SIG-M5 (cell line): ENCODE results near the gene ACOXL.
"Not testable (repeated sequence)": the region's sequence is repeated elsewhere in the genome, so short reads cannot be mapped to it uniquely, and the experiment has no call there.

ENCODE experiments used
- DNase-seq: peaks from one replicate; lab custom pipeline; 2025; lab: John Stamatoyannopoulos, UW

Gene ACOXL

DNA sequence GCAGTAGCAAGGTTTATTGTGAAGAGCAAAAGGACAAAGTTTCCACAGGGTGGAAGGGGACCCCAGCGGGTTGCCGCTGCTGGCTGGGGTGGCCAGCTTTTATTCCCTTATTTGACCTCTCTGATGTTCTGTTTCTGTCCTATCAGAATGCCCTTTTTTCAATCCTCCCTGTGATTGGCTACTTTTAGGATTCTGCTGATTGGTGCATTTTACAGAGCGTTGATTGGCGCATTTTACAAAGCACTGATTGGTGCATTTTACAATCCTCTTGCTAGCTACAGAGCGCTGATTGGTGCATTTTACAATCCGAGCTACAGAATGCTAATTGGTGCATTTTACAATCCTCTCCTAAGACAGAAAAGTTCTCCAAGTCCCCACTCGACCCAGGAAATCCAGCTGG lies 123.5 kb downstream of the ACOXL start:
- not testable (repeated sequence) for DNase-seq

DNA sequence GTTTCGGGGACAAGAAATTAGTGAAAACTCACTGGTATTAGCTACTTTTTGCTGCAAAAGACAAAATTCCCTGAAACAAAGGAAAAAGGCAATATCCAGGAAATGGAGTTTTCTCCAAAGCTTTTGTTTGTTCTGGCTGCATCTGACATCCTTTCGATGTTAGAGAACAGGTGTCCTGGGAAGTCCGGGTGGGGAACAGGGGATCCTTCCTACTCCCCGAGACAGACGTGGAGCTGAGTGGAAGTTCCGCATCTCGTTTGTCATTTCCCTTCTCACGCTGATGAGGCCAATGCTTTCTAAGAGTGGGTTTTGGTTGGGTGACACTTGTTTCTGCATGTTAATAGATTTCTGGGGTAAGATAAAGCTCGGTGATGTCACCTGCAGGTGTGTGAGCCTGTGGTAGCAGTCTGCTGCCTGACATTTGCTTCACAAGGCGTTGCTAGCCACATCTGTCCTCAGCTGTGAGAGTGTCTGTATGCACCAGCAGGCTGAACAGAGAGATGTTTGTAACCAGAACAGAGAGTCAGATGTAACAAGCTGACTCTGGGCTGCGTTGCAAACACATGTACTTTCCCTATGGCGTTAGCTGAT lies 125.9 kb downstream of the ACOXL start:
- DNase-seq, result no peak

DNA sequence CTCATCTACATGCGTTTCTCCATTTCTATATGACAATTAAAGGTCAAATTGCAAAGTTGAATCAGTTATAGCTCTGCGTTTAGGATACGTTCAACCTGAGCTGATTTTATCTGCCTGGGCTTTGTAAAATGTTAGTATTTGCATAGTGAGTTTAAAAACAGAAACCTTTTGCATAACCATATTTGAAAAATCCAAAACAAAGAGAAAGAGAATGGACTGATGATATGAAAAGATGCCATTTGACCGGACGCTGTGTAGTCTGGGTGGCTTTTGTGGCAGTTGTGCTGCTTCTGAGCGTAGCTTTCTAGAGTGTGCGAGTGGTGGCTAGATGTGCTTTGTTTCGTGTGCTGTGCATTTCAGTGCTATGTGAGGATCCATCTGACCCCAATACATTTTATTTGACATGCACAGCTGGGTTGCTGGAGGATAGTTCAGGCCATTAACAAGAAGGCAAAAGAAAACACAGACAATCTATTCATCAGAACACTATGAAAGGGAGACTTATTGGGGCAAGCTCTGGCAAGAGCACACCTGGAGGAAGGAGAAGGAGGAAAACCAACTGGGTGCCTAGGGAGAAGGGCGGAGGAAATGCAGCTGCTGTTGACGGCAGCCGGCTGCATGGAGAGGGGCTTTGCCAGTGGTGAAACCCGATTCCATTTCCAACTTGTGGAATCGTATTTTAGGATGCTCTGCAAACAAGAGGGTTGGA lies 126.8 kb downstream of the ACOXL start:
- no peak for DNase-seq

DNA sequence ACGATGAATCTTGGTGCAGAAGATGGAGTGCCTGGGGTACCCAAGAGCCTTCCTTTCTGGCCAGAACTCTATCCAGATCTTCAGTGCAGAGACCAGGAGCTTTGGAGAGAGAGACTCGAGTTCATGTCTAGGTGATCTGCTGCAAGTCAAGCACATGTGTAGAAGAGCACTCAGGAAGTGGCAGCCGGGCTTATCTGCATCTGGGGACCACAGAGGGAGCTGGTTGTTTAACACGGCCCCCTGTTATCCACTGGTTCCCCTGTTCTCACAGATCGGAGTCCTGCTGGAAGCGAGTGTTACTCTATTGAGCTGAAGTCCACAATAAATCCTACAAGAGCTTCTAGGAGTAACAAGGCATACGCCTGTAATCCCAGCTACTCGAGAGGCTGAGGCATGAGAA lies 128.3 kb downstream of the ACOXL start:
- DNase-seq, result no peak

DNA sequence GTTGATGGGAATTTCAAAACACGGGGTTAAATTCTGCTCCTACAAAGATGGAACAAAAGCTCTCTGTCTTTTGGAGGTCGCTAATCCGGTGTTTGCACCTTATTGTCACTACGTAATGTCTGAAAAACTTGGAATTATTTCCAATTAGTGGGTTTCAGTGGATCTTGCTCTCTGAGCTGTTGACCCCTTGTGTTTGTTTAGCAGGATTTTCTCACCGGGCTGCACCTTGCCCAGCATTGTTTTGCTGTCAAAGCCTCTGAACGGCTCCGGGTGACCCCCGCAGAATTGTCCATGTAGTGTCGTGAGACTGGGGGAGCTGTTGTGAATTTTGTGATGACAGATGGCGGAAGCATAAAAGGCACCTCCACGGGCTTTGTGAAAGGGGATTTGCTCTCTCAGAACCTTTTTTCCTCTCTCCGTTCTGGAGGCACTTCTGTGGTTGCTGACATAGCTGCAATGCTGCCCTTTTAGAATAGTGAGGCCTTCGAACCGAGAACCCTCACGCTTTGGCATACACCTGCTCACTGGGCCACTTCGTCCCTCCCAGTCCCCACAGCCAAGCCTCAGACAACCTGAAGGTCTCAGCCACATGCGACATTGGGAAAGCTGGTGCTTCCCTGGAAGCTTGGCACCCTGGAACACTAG lies 129.4 kb downstream of the ACOXL start:
- DNase-seq, result no peak

DNA sequence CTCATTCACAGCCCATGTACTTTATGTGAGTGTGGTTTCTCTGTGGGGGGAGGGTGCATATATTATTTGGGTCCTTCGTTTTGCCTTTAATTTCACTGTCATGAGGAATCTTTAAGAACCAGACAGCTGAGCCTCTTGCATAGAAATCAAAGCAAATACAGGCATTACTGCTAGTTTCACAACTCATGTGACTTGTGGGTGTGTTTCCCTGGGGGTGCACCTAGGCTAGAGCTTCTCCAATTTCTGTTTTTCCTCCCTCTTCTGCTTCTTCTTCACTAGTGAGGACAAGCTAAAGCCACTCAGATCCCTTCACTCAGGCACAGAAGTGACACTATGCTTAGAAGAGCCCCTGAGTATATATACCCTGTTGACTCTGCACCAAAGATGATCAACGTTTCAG lies 131.4 kb downstream of the ACOXL start:
- no peak for DNase-seq

DNA sequence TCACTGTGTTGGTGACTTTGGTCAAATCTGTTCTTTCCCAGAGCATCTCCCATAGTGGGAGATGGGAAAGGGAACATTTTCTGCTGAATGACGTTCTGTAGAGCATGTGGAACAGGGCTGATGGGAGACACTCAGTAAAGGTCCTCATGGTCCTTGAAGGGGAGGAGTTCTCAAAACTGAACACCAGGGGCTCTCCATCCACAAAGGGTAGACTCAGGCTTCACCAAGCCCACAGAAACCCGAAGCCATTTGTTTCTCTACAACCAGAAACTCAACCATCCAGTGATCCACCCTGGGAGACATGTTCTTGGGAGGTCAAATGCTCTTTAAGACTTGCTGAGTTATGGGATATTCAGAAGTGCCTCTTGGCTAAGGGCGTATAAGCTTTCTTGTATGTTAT lies 131.8 kb downstream of the ACOXL start:
- no peak for DNase-seq

DNA sequence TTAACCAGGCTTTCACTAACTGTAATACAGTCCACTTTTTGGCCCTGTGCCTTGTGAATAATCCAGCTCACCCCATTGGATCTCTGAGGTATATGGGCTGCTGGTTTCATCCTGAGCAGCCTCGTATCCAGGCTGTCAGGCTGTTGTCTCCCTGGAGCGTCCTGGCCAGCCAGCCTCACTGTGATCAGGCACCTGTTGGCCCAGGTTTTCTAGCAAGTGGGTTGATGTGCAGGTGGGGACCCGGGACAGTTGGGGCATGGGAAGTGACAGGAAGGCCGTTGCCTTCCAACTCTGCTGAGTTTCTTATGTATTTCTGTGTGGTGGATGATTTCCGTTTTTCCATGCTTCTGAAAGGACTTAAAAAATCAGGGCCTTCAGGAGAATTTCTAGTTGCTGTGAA lies 132.4 kb downstream of the ACOXL start:
- DNase-seq, result no peak

DNA sequence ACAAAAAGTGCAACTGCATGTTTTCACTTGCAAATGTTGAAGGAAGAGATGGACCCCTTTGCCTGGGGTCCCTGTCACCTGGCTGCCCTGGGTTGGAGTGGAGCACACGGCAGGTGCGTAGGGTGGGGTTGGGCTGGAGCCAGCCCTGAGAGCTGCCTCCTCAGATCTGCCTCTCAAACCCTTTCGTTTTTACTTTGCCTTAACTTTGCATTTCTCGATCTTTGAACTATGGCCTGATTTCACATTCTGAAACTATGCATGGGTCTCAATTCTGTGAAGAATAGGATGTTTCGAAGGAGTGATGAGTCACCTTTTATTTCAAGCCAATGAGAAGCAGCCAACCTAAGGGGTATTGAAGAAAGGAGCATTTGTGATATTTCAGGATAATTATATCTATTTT lies 132.8 kb downstream of the ACOXL start:
- DNase-seq, result no peak

DNA sequence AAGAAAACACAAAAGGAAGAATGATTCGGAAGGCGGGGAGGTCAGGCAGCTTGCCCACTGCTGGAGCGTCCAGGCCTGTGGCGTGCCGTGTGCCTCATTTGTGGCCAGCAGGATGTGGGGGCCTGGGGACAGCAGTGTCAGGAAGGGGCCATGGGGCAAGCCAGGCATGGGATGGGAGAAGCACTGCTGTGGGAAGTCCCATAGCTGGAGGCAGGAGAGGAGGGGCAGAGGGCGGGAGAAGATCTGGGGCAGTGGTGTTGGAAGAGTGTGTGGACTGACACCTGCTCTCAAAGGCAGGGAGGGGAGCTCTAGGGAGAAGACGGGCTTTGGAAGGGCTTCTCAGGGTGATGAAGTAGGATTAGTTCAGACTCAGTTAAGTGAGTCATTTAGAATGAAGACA lies 133.7 kb downstream of the ACOXL start:
- no peak for DNase-seq

DNA sequence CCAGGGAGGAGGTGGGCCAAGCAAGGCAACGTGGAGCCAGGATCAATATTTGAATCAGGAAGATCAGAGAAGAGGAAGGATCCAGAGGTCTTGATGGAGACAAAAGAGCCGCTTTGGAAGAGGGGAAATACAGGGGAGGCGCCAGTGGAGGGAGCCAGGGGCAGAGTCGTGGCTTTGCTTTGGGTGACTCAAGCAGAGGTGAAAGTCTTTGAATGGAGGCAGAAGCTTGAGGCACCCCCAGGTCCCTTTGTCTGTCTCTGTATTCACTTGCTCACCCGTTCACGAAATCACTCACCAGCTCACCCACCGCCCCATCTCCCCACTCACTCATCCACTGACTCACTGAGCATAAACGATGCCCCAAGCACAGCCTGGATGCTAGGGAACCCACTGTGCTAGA lies 134.1 kb downstream of the ACOXL start:
- DNase-seq, result no peak

DNA sequence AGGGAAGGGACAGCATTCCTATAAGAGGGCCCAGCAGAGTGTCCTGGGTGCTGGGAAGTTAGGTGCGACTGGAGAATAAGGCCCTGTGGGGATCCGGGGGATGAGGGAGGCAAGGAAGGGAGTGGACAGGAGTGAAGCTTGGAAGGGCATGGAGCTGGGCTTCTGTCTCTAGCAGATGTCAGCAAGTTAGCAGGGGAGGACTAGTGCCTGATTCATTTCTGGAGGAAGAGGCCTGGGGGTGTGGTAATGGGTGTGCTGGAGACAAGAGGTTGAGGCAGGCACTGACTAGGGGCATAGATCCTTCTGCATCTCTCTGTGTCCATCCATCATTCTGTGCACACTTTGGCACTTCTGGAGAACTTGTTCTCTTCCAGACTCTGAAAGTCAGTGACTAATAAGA lies 134.7 kb downstream of the ACOXL start:
- no peak for DNase-seq

DNA sequence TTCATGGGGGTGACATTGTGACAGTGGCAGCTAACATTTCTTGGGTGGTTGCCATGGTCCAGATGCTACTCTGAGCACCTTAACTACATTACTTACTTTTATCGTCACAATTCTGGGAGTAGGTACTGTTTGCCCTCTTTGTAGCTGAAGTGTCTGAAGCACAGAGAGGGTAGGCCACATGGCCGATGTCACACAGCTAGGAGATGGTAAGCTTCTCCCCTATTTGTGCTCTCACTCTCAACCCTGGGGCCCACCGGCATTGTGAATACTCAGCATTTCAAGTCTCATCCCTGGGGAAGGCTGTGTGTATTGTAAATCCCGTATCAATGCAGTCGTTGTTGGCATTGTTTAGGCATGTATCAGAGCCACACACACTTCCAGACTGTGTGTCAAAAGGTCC lies 136.6 kb downstream of the ACOXL start:
- DNase-seq, result no peak

DNA sequence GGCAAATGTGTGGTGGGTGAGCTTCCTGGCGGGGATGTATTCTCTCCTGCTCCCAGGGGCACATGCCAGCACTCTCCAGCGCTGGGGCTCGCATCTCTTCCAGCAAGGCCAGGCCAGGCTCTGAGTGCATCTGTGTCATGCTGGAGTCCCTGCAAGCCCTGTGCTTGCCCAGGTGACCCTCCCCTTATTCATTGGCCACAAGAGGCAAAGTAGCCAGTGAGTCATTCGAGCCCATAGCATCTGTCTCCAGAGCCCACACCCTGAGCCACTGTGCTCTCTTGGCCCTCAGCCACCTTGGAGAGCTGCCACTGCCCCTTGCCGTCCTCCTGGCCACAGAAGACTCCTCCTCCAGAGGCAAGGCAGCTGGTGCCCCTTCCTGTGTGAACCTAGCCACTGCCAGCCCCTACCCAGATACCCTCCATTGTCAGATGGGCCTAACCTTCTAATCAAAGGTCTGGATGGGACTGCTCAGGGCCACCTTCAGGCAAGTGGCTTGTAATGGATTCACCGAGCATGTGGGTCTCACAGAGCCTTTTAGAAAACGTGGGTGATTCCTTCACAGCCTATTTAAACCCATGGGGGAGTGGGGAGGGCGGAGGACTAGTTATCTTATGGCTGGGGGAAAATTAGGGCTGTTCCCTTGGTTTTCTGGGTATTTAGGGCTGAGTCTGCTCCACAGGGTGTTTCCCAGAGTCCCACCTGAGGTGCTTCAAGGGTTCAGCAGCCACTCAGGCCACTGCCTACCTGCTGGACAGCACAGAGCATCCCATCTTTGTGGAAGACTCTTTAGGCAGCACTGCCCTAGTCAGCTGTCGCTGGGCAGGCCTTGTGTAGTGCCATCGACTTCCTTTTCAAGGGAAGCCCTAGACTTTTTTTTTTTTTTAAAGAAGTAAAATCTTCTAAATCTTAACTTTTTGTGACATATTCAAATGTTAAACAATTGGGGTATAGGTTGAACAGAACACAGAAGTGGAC lies 137.4 kb downstream of the ACOXL start:
- DNase-seq, result no peak

DNA sequence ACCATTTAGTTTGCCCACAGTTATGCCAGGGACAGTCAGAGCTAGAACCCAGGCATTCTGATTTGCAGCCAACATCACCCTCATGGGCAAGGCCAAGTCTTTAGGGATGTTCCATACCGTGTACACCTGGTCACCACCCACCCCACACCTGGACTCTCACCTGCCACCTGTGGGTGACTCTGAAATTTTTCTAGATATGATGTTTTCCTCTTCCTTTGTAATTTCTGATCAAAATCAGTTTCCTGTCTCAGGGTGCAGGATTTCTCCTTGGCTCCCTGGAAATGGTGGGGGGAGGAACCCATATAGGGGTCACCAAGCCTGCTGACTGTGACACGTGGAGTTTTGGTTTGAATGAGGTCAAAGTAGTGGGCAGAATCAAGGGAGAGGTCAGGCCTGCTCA lies 138.2 kb downstream of the ACOXL start:
- no peak for DNase-seq

DNA sequence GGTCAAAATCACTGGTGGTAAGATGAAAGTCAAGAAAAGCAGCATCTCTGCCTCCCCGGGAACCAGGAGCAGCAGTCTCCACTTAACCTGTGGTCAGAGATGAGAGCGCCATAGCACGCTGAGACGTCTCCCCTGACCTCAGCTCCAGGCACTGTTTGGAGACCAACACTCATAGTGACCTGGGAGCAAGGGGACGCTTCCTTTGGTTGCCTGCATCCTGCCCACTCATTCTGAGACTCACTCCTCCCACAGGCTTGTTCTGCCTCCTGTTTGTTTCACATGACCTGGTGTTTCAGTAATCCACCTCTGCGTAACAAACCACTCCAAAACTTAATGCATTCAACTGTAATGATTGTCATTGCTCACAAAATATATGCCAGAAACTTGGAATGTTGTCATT lies 139.3 kb downstream of the ACOXL start:
- no peak for DNase-seq

DNA sequence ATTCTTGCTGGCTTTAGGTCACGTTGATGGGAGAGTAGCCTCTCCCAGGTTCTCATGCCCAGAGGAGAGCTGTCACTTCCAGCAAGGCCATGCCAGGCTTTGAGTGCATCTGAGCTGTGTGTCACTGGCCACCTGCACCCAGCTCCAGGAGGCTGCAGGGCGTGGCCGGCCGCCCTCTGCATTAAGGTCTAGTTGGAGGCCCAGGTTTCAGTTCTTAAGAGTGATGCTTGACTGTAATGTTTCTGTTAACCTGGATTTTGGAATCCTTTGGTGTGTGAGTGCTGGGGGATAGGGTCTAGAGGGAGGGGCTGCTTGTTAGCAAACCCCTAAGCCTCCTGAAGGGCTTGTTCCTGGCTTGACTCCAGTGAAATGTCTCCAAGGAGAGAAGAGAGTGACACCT lies 140.1 kb downstream of the ACOXL start:
- no peak for DNase-seq

DNA sequence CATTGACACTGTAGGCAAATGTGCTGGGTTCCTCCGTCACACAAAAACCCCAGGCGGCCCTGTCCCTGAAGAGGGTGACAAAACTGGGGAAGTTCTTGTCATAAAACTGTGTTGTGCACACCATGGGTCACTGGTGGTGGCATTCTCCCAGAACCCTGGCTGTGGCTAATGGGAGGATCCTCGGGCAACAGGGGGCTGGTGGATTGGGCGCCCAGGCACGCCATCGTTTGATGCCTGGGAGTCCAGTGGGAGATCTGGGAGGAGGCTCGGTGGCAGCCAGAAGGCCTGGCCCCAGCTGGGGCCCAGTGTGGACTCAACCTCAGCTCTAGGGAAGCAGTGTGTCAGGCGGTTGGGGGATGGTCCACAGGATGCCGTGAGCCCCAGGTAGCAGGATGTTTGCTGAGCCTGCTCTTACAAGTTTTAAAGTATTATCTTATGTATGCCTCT lies 140.7 kb downstream of the ACOXL start:
- no peak for DNase-seq

DNA sequence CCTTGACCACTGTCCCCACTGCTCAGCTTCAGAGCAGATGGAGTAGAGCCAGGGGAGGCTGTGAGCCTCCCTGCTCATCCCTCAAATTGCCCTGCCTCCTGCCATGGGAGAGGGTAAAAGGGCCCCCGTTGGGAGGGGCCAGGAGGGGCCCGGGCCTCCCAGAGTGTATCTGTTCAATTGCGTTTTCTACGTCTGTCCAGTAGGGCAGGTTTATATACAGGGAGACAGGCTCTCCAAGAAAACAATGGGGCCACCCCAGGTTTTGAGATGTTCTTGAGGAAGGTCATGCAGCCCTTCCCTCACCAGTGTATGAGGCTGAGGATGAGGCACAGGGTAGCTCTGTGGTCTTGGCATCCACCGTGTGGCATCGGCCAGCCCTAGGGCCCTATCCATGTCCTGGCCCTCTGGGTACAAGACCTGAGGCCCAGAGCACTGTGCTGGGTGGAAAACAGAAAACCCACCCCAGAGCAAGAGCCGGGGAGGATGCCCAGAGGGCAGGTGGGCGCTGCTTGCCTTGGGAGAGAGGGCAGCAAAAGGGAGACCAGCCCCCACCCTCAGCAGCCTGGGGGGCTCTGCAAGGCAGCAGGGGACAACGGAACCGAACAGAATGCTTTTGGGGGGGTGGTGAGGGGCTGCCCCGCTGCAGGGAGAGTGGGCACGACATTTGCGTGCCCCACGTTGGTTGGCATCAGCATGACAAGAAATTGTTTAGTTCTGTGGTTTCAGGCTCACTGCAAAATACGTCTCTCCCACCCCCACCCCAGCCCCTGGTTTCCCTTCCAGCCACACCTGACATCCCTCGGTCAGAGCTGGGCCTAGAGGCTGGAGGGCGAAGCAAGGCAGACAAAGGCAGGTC lies 141.5 kb downstream of the ACOXL start:
- no peak for DNase-seq

DNA sequence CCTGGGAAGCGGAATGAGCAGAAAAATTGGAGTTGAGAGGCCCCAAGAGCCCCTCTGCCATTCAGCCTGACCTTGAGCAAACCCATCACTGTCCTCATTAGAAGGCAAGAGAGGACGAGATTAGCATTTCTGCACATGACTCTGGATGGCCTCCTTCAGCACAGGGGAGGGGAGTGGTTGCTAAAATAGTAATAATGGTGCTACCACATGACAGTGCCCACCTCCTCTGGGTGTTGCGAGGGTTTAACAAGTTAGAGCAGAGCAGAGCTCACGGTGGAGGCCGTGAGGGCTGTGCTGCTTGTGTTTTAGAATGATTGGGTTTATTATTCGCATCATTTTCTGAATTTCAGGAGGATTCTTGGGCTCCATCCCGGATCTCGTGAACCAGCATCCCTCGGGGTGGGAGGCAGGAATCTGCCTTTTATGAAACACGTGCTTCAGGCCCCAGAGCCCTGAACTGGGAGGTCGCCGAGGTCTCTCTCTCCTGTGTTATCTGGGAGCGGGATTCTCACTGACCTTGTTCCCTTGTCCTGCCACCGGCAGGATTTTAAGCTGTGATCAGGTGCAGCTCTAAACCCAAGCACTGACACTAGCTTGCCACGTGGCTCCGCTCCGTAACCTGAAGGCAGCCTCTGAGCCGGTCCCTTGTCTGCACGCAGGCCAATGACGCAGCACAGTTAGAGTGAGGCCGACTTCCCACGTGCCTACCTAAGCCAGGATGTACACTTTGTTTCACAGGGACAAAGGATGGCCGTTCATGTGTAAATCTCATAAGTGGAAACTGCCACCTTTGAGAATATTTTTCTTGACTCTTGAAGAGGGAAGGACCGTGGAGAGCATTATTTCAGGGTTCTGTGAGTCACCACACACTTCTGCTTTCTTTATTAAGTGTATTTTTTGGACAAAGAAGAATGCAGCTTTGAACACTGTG lies 142.3 kb downstream of the ACOXL start:
- peak; percentile 43 for DNase-seq
